GM12878 (cell line): ENCODE data around the gene RGL1. TPM values are rescaled to one million over a fixed set of nuclear protein-coding genes. Genes with fewer than 3 reads are reported as not detected.

Experiments used
- ASH2L ChIP-seq: fragments of 300-600, 200-600 bp; sonication (generic); IDR thresholded peaks from 2 replicates; pipeline ENCODE4 v1.6.1; 2017; ENCODE audit warnings: low read depth, mild to moderate bottlenecking, borderline replicate concordance
- ATF2 ChIP-seq: IDR thresholded peaks from 2 replicates; pipeline ENCODE4 v1.6.1; 2012; ENCODE audit warnings: low read length, inconsistent platforms
- CHD2 ChIP-seq: IDR thresholded peaks from 2 replicates; pipeline ENCODE4 v1.6.1; 2011; ENCODE audit warnings: low read depth, low read length, improper control_type of control experiment, borderline replicate concordance
- ETV6 ChIP-seq, 2 experiments: fragments of 450-650 bp in 1 of 2; IDR thresholded peaks in 1 of 2; conservative IDR thresholded peaks in 1 of 2; 2 replicates each; pipeline ENCODE4 v1.6.1; 2014; ENCODE audit warnings: antibody characterized with exemption in 1 of 2, borderline replicate concordance in 1 of 2, low read depth in 1 of 2, mild to moderate bottlenecking in 1 of 2, moderate library complexity in 1 of 2
- FOS ChIP-seq: IDR thresholded peaks from 3 replicates; pipeline ENCODE4 v1.6.1; 2011; ENCODE audit warnings: borderline replicate concordance; ENCODE audit not compliant: insufficient read length; ENCODE audit errors: extremely low read depth
- IKZF1 ChIP-seq: fragments of 450-650 bp; conservative IDR thresholded peaks from 2 replicates; pipeline ENCODE4 v1.6.1; 2017; ENCODE audit warnings: antibody characterized with exemption, mild to moderate bottlenecking
- MXI1 ChIP-seq: fragments of 150-350 bp; IDR thresholded peaks from 2 replicates; pipeline ENCODE4 v1.6.1; 2011; ENCODE audit warnings: low read depth, mild to moderate bottlenecking, inconsistent platforms, low read length, improper control_type of control experiment
- NBN ChIP-seq: fragments of 450-650 bp; IDR thresholded peaks from 2 replicates; pipeline ENCODE4 v1.6.1; 2016
- NFYB ChIP-seq: IDR thresholded peaks from 2 replicates; pipeline ENCODE4 v1.6.1; 2011; ENCODE audit warnings: low read depth, mild to moderate bottlenecking, low read length, improper control_type of control experiment, moderate library complexity; ENCODE audit not compliant: insufficient read depth
- NR2C1 ChIP-seq: fragments of 450-650 bp; IDR thresholded peaks from 2 replicates; pipeline ENCODE4 v1.6.1; 2017; ENCODE audit warnings: antibody characterized with exemption, mild to moderate bottlenecking, moderate library complexity
- PBX3 ChIP-seq: IDR thresholded peaks from 2 replicates; pipeline ENCODE4 v1.6.1; 2011; ENCODE audit warnings: mild to moderate bottlenecking, low read depth, low read length, moderate library complexity; ENCODE audit not compliant: insufficient replicate concordance
- RAD21 ChIP-seq: IDR thresholded peaks from 2 replicates; pipeline ENCODE4 v1.6.1; 2011; ENCODE audit warnings: mild to moderate bottlenecking, low read depth, low read length, moderate library complexity; ENCODE audit not compliant: insufficient read depth
- SMAD1 ChIP-seq: fragments of 450-650 bp; IDR thresholded peaks from 2 replicates; pipeline ENCODE4 v1.6.1; 2018; ENCODE audit warnings: mild to moderate bottlenecking, low read depth; ENCODE audit not compliant: partially characterized antibody
- SPI1 ChIP-seq: IDR thresholded peaks from 2 replicates; pipeline ENCODE4 v1.6.1; 2011; ENCODE audit warnings: low read depth, mild to moderate bottlenecking, low read length, moderate library complexity, borderline replicate concordance; ENCODE audit not compliant: insufficient read depth
- SREBF2 ChIP-seq: IDR thresholded peaks from 2 replicates; pipeline ENCODE4 v1.6.1; 2012; ENCODE audit warnings: mild to moderate bottlenecking, low read length
- ZBTB4 ChIP-seq: fragments of 450-650 bp; formaldehyde crosslinking; IDR thresholded peaks from 2 replicates; pipeline ENCODE4 v1.4.0; 2022; ENCODE audit warnings: mild to moderate bottlenecking, moderate library complexity
- ZNF217 ChIP-seq: fragments of 450-650 bp; IDR thresholded peaks from 2 replicates; pipeline ENCODE4 v1.6.1; 2017; ENCODE audit warnings: antibody characterized with exemption, mild to moderate bottlenecking
- polyA plus RNA-seq, 11 experiments: library from polyadenylated mRNA; depleted of rRNA in 4 of 11; unstranded in 6 of 11; stranded (reverse) in 5 of 11; fragments of >200 nt; fragmentation: Nextera tagmentation in 4 of 11; fragmentation: Illumina TruSeq in 1 of 11; extraction: Ambion mirVana in 4 of 11; extraction: Trizol in 1 of 11; gene quantifications; 1 replicate in 1 of 11; 2 replicates in 10 of 11; pipeline versions ENCODE4 v1.2.1 to v1.2.3, GENCODE V29; 2011 to 2016; ENCODE audit warnings: inconsistent platforms in 2 of 11, missing spikeins in 2 of 11, low read depth in 1 of 11
- total RNA-seq, 4 experiments: library from RNA; depleted of rRNA in 3 of 4; stranded (reverse); fragments of >200 nt in 3 of 4; fragmentation: Illumina TruSeq in 1 of 4; extraction: Trizol in 1 of 4; gene quantifications; 2 replicates each; pipeline versions ENCODE4 v1.2.1 to v1.2.3, GENCODE V29; 2013 to 2021
- TF ChIP-seq, protein P1 (sequence below): IDR thresholded peaks from 2 replicates; pipeline ENCODE4 v1.6.1; 2011; ENCODE audit warnings: low read depth, low read length, improper control_type of control experiment, borderline replicate concordance
- TF ChIP-seq, protein P2 (sequence below): fragments of 450-650 bp; conservative IDR thresholded peaks from 2 replicates; pipeline ENCODE4 v1.6.1; 2017; ENCODE audit warnings: mild to moderate bottlenecking, moderate library complexity
- TF ChIP-seq, protein P3 (sequence below): IDR thresholded peaks from 2 replicates; pipeline ENCODE4 v1.6.1; 2011; ENCODE audit warnings: borderline replicate concordance, low read depth, mild to moderate bottlenecking, moderate library complexity, mixed read lengths, low read length; ENCODE audit not compliant: insufficient read depth; ENCODE audit errors: extremely low read length

The RGL1 gene
- total and polyA plus RNA-seq, 10 of the 15 experiments (the other 5 are each of a cell fraction or from before 2014, with no cell fraction given), result 8.1 to 25.0 (median 19.0) TPM

DNA sequence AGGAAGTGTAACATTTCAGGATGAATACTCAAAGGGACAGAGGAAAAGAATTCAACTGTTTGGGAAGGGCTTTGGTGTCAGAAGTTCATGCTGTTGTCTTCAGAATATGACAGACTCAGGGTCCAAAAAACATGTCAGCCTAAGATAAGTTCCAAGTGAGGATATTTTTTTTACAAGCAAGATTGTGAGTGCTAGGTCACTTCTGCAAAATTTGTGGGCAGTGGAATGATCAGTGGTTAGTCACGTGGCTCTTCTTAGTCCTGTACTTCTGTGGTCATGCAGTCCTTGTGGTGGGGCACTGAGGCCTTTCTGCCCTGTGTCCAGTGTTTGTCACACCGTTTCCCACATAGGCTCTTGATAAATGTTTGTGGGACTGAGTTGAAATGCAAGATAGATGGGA, 5.2 kb downstream of the RGL1 start (continued):
- TF ChIP-seq, protein P1, sequence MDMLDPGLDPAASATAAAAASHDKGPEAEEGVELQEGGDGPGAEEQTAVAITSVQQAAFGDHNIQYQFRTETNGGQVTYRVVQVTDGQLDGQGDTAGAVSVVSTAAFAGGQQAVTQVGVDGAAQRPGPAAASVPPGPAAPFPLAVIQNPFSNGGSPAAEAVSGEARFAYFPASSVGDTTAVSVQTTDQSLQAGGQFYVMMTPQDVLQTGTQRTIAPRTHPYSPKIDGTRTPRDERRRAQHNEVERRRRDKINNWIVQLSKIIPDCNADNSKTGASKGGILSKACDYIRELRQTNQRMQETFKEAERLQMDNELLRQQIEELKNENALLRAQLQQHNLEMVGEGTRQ, result peak; percentile 40; the same call in 1 of the 2 replicates
- no peak for TF ChIP-seq ZNF217
- TF ChIP-seq ZBTB4 (CRISPR knock-in tag), result no peak
- peak; percentile 85 for TF ChIP-seq SPI1
- no peak for TF ChIP-seq ETV6 (conservative IDR thresholded peaks at IDR 0.05 in 1 of 2, IDR thresholded peaks at IDR 0.05 in 1 of 2; ENCODE audit: borderline replicate concordance in 1 of 2, low read depth in 1 of 2)
- TF ChIP-seq FOS, result no peak
- TF ChIP-seq NR2C1, result no peak
- no peak for TF ChIP-seq SREBF2
- TF ChIP-seq ATF2, result no peak
- TF ChIP-seq IKZF1, result 0 out of 2 replicates have a peak, but pooled peaks have one; percentile 35
- TF ChIP-seq NFYB, result no peak
- TF ChIP-seq ASH2L, result no peak
- TF ChIP-seq NBN, result peak; percentile 45; the same call in 1 of the 2 replicates
- no peak for TF ChIP-seq SMAD1
- TF ChIP-seq, protein P2, sequence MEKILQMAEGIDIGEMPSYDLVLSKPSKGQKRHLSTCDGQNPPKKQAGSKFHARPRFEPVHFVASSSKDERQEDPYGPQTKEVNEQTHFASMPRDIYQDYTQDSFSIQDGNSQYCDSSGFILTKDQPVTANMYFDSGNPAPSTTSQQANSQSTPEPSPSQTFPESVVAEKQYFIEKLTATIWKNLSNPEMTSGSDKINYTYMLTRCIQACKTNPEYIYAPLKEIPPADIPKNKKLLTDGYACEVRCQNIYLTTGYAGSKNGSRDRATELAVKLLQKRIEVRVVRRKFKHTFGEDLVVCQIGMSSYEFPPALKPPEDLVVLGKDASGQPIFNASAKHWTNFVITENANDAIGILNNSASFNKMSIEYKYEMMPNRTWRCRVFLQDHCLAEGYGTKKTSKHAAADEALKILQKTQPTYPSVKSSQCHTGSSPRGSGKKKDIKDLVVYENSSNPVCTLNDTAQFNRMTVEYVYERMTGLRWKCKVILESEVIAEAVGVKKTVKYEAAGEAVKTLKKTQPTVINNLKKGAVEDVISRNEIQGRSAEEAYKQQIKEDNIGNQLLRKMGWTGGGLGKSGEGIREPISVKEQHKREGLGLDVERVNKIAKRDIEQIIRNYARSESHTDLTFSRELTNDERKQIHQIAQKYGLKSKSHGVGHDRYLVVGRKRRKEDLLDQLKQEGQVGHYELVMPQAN, result no peak
- TF ChIP-seq MXI1, result no peak
- TF ChIP-seq, protein P3, sequence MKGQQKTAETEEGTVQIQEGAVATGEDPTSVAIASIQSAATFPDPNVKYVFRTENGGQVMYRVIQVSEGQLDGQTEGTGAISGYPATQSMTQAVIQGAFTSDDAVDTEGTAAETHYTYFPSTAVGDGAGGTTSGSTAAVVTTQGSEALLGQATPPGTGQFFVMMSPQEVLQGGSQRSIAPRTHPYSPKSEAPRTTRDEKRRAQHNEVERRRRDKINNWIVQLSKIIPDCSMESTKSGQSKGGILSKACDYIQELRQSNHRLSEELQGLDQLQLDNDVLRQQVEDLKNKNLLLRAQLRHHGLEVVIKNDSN, result peak; percentile 27
- no peak for TF ChIP-seq RAD21
- TF ChIP-seq PBX3, result no peak
- TF ChIP-seq CHD2, result no peak
